Measurements from ENCODE around the gene CEP83. TPM values are rescaled to one million over a fixed set of nuclear protein-coding genes. Genes with fewer than 3 reads are reported as not detected.

CEP83 gene
- polyA plus RNA-seq, 1 donor: 13.5 TPM

Other genes starting within 250 kb of the CEP83 start
- 23.4 TPM for gene TMCC3, start 190.7 kb upstream of the CEP83 start, polyA plus RNA-seq (ENCODE audit: insufficient read length)

Measured in forelimb muscle (tissue), 1 donor.